Activated CD4-positive, alpha-beta memory T cell treated with anti-CD3 and anti-CD28 coated beads, Interleukin-2, amount 10 ng/mL, durations not matched to agents 7 days and 5 days (primary cell): ENCODE measurements around the gene CALM1. TPM values are rescaled to one million over a fixed set of nuclear protein-coding genes. Genes with fewer than 3 reads are reported as not detected.

Experiments used
- CTCF ChIA-PET: fragments of 350-600 bp; sonication (Branson Sonifier 250); formaldehyde crosslinking; loops from one replicate; lab custom pipeline; 2021; ENCODE audit warnings: antibody characterized with exemption, inconsistent platforms; lab: Charles Lee
- POLR2A ChIA-PET: fragments of 350-600 bp; sonication (Branson Sonifier 250); formaldehyde crosslinking; loops from one replicate; lab custom pipeline; 2021; ENCODE audit warnings: antibody characterized with exemption; lab: Charles Lee
- DNase-seq: peaks from one replicate; pipeline ENCODE4 v3.0.0-alpha.2; 2020
- H3K27ac Mint-ChIP-seq: one replicate; pipeline ENCODE4 v1.8.0; 2021; ENCODE audit warnings: mild to moderate bottlenecking, mixed read lengths
- H3K27me3 Mint-ChIP-seq: one replicate; pipeline ENCODE4 v1.8.0; 2021; ENCODE audit warnings: mixed read lengths
- H3K36me3 Mint-ChIP-seq: one replicate; pipeline ENCODE4 v1.8.0; 2021; ENCODE audit warnings: low read depth, mixed read lengths
- H3K4me1 Mint-ChIP-seq: one replicate; pipeline ENCODE4 v1.8.0; 2021; ENCODE audit warnings: mixed read lengths
- H3K4me3 Mint-ChIP-seq: one replicate; pipeline ENCODE4 v1.8.0; 2021; ENCODE audit warnings: mild to moderate bottlenecking, mixed read lengths
- H3K9me3 Mint-ChIP-seq: one replicate; pipeline ENCODE4 v1.8.0; 2021; ENCODE audit warnings: mixed read lengths
- total RNA-seq, 2 experiments: library from RNA; stranded (reverse); gene quantifications; one replicate each; pipeline ENCODE4 v1.2.3, GENCODE V29; 2021

Gene CALM1
- 100 to 1,000 TPM; 901 TPM for total RNA-seq

DNA sequence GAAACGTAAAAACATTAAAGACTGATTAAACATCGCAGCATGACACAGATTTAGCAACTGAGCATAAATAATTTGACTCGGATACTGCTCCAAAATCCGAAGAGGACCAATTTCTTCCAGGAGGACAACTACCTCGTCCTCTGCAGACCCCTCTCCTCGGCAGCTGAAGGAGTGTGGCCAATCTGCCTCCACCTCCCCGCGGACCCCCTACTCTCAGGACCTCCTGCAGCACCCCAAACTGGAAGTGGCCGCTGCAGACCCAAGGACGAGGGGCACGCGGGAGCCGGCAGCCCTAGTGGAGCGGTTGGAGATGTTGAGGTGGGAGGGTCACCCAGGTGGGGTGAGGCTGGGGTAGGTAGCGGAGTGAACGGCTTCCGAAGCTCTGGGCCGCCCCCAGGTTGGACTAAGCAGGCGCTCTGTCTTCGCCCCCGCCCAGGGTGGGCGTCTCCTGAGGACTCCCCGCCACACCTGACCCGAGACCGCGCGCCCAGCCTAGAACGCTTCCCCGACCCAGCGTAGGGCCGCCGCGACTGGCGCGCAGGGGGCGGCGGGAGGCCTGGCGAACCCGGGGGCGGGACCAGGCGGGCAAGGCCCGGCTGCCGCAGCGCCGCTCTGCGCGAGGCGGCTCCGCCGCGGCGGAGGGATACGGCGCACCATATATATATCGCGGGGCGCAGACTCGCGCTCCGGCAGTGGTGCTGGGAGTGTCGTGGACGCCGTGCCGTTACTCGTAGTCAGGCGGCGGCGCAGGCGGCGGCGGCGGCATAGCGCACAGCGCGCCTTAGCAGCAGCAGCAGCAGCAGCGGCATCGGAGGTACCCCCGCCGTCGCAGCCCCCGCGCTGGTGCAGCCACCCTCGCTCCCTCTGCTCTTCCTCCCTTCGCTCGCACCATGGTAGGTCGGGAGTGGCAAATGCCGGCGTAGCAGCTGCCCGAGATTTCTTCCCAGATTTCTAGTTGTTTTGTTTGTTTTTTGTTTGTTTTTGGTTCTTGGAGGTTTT lies at the start of gene CALM1:
Gene CALM1, plus strand, starts transcription at position 689 of the 999 bp plus-strand sequence. Its CDS starts 202 bp downstream, at position 891.
- Mint-ChIP-seq H3K4me3 (peak within 1 kb of the TSS; percentile 97), H3K36me3 (peaks cover 38% of the 10 kb centered on the region), H3K9me3 (no peaks in the 10 kb centered on the region), H3K27me3 (no peaks in the 10 kb centered on the region), H3K27ac (peak within 1 kb of the TSS; percentile 89), H3K4me1 (peaks cover 30% of the 10 kb centered on the region)
- POLR2A ChIA-PET, result interaction anchor here (0.6 to 18.9 kb wide), 24 partner anchors 10 to 1473 kb away, joined by 3 to 733 read pairs (median 3); partner anchors contain the start of genes GPR68, NRDE2 and TDP1
- CTCF ChIA-PET, result interaction anchor here (1.1 to 2.5 kb wide), 2 partner anchors 11 to 13 kb away, joined by 4 to 31 read pairs; no protein-coding TSS in a partner anchor
- DNase-seq, result peak; percentile 94

- Mint-ChIP-seq H3K36me3 (no peaks in the 10 kb centered on the region), H3K27ac (no peak overlapping the region), H3K4me3 (no peak overlapping the region), H3K27me3 (peaks cover 1% of the 10 kb centered on the region), H3K9me3 (no peaks in the 10 kb centered on the region), H3K4me1 (peaks cover 4% of the 10 kb centered on the region)
- no peak for DNase-seq
- CTCF ChIA-PET, result no interaction called here
- POLR2A ChIA-PET, result no interaction called here
These were observed 48.6 kb upstream of the CALM1 start for GRCh38 chr14:90348270-90348669.

GRCh38 chr14:90349739-90350138 lies 47.1 kb upstream of the CALM1 start:
- Mint-ChIP-seq H3K9me3 (no peaks in the 10 kb centered on the region), H3K36me3 (no peaks in the 10 kb centered on the region), H3K27ac (no peak overlapping the region), H3K4me3 (no peak overlapping the region), H3K27me3 (peaks cover 1% of the 10 kb centered on the region), H3K4me1 (peaks cover 4% of the 10 kb centered on the region)
- ChIA-PET POLR2A (interaction anchor here (1.1 to 1.2 kb wide), 2 partner anchors 32 to 48 kb away, joined by 3 read pairs; no protein-coding TSS in a partner anchor), CTCF (interaction anchor here (1.3 kb wide), 1 partner anchor 50 kb away, joined by 3 read pairs; no protein-coding TSS in a partner anchor)
- no peak for DNase-seq

GRCh38 chr14:90354551-90355298 lies 42.1 kb upstream of the CALM1 start:
- no peak for DNase-seq
- ChIA-PET CTCF (no interaction called here), POLR2A (no interaction called here)
- no peak overlapping the region for H3K4me3 Mint-ChIP-seq
- H3K36me3 Mint-ChIP-seq, result no peaks in the 10 kb centered on the region
- peaks cover 2% of the 10 kb centered on the region for H3K4me1 Mint-ChIP-seq
- H3K27me3 Mint-ChIP-seq, result peaks cover 7% of the 10 kb centered on the region
- H3K9me3 Mint-ChIP-seq, result no peaks in the 10 kb centered on the region
- no peak overlapping the region for H3K27ac Mint-ChIP-seq

GRCh38 chr14:90355540-90356518 lies 41.0 kb upstream of the CALM1 start:
- Mint-ChIP-seq H3K27ac (no peak overlapping the region), H3K4me3 (no peak overlapping the region), H3K27me3 (peaks cover 6% of the 10 kb centered on the region), H3K36me3 (no peaks in the 10 kb centered on the region), H3K9me3 (no peaks in the 10 kb centered on the region), H3K4me1 (no peaks in the 10 kb centered on the region)
- CTCF ChIA-PET, result no interaction called here
- no peak for DNase-seq
- POLR2A ChIA-PET, result no interaction called here

DNA sequence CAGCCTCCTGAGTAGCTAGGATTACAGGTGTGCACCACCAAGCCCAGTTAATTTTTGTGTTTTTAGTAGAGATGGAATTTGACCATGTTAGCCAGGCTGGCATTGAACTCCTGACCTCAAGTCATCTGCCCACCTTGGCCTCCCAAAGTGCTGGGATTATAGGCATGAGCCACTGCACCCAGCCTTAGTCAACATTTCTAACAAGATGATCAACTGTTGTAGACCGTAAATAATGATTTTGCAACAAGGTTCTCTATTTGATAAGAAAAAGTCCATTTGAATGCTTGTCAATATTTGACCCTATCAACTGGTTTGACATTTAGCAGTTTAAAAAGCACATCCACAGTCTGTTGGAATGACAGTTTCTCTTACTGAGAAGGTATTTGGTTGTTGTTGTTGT lies 39.9 kb upstream of the CALM1 start:
- H3K27ac Mint-ChIP-seq, result no peak overlapping the region
- POLR2A ChIA-PET, result no interaction called here
- no peaks in the 10 kb centered on the region for H3K36me3 Mint-ChIP-seq
- CTCF ChIA-PET, result no interaction called here
- peaks cover 6% of the 10 kb centered on the region for H3K27me3 Mint-ChIP-seq
- no peaks in the 10 kb centered on the region for H3K9me3 Mint-ChIP-seq
- H3K4me1 Mint-ChIP-seq, result no peaks in the 10 kb centered on the region
- no peak for DNase-seq
- H3K4me3 Mint-ChIP-seq, result no peak overlapping the region

DNA sequence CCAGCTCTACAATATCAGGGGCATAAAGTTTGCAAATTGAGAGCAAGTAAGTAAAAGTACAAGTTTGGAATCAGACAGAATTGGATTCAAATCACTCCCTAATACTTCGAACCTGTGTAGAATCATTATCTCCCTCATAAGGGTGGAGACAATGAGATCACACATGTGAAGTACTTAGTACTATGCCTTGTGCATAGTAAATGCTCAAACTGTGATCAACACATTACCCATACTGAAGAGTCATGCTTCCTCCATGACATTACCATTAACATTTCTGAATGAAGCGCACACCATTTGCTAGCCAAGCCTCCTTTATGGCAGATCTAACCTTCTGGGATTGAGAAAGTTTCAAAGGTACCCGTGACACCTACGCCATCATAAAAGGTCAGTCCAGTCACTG lies 38.5 kb upstream of the CALM1 start:
- H3K27ac Mint-ChIP-seq, result no peak overlapping the region
- no peaks in the 10 kb centered on the region for H3K4me1 Mint-ChIP-seq
- ChIA-PET POLR2A (interaction anchor here (0.6 kb wide), 1 partner anchor 27 kb away, joined by 3 read pairs; no protein-coding TSS in a partner anchor), CTCF (no interaction called here)
- H3K4me3 Mint-ChIP-seq, result no peak overlapping the region
- H3K36me3 Mint-ChIP-seq, result no peaks in the 10 kb centered on the region
- peaks cover 15% of the 10 kb centered on the region for H3K27me3 Mint-ChIP-seq
- no peak for DNase-seq
- no peaks in the 10 kb centered on the region for H3K9me3 Mint-ChIP-seq

DNA sequence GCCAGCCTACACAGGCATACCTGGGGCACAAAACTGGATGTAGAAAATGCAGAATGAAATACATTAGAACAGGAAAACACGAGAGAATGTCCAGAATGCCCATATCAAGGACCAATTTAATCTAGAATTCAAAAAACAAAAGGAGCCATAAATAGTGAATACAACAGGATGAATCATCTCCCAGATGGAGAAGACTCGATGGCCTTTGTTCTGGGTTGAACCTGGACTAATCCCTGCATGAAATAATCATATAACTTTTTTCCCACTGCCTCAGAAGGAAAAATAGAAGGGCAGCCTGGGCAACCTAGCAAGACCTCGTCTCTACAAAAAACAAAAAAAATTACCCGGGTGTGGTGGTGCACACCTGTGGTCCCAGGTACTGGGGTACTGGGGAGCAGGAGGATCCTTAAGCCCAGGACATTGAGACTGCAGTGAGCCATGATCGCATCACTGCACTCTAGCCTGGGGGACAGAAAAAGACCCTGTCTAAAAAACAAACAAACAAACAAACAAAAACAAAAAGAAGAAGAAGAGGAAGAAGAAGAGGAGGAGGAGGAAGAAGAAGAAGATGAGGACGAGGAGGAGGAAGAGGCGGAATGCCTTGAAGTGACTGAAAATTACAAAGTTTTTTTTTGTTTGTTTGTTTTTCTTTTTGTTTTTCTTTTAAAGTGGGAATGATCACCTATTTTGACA lies 34.8 kb upstream of the CALM1 start:
- DNase-seq, result no peak
- Mint-ChIP-seq H3K36me3 (no peaks in the 10 kb centered on the region), H3K4me3 (no peak overlapping the region), H3K9me3 (no peaks in the 10 kb centered on the region), H3K27ac (no peak overlapping the region), H3K27me3 (peaks cover 21% of the 10 kb centered on the region), H3K4me1 (no peaks in the 10 kb centered on the region)
- ChIA-PET CTCF (no interaction called here), POLR2A (interaction anchor here (0.6 kb wide), 1 partner anchor 35 kb away, joined by 3 read pairs; the partner anchor contains the start of gene CALM1)

DNA sequence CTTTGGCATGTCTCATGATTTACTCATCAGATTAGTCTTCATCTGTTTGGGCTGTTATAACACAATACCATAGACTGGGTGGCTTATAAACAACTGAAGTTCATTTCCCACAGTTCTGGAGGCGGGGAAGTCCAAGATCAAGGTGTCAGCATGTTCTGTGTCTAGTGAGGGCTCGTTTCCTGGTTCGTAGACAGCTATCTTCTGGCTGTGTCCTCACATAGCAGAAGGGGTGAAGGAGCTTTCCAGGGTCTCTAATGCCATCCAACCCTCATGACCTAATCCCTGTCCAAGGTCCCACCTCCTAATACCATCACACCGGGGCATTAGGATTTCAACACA lies 34.3 kb upstream of the CALM1 start:
- Mint-ChIP-seq H3K36me3 (no peaks in the 10 kb centered on the region), H3K4me3 (no peak overlapping the region), H3K27me3 (peaks cover 18% of the 10 kb centered on the region), H3K9me3 (no peaks in the 10 kb centered on the region), H3K27ac (no peak overlapping the region), H3K4me1 (no peaks in the 10 kb centered on the region)
- ChIA-PET POLR2A (interaction anchor here (0.6 kb wide), 1 partner anchor 34 kb away, joined by 3 read pairs; the partner anchor contains the start of gene CALM1), CTCF (no interaction called here)
- DNase-seq, result no peak

- Mint-ChIP-seq H3K27me3 (peaks cover 5% of the 10 kb centered on the region), H3K27ac (no peak overlapping the region), H3K4me3 (no peak overlapping the region), H3K4me1 (no peaks in the 10 kb centered on the region), H3K36me3 (no peaks in the 10 kb centered on the region), H3K9me3 (no peaks in the 10 kb centered on the region)
- CTCF ChIA-PET, result interaction anchor here (1.1 to 1.8 kb wide), 3 partner anchors 31 to 389 kb away, joined by 3 to 8 read pairs (median 4); no protein-coding TSS in a partner anchor
- POLR2A ChIA-PET, result interaction anchor here (1.4 to 2.9 kb wide), 4 partner anchors 13 to 30 kb away, joined by 3 to 10 read pairs (median 6); partner anchors contain the start of gene CALM1
- DNase-seq, result no peak
These were observed 27.7 kb upstream of the CALM1 start for GRCh38 chr14:90368946-90369721.

- Mint-ChIP-seq H3K4me3 (no peak overlapping the region), H3K9me3 (no peaks in the 10 kb centered on the region), H3K4me1 (no peaks in the 10 kb centered on the region), H3K36me3 (no peaks in the 10 kb centered on the region), H3K27ac (no peak overlapping the region), H3K27me3 (peaks cover 2% of the 10 kb centered on the region)
- ChIA-PET CTCF (interaction anchor here (0.6 kb wide), 1 partner anchor 47 kb away, joined by 4 read pairs; no protein-coding TSS in a partner anchor), POLR2A (interaction anchor here (1.2 to 1.8 kb wide), 3 partner anchors 9 to 10 kb away, joined by 3 to 9 read pairs (median 4); no protein-coding TSS in a partner anchor)
- no peak for DNase-seq
These were observed 22.9 kb upstream of the CALM1 start for GRCh38 chr14:90373887-90374286.
